Neural progenitor cell (in vitro differentiated cells): ENCODE results near the gene WFDC10A. TPM values are rescaled to one million over a fixed set of nuclear protein-coding genes. Genes with fewer than 3 reads are reported as not detected.

Experiments used
- DNase-seq: peaks from one replicate; pipeline ENCODE4 v3.0.0-alpha.2; 2016; ENCODE audit warnings: low spot score
- H2AFZ ChIP-seq: fragments of 200-600 bp; sonication (generic); replicated peaks from 2 replicates; pipeline ENCODE4 v1.6.1; 2016; ENCODE audit warnings: antibody characterized with exemption
- H3F3A ChIP-seq: fragments of 200-600 bp; sonication (generic); 2 replicates; pipeline ENCODE4 v1.6.1; 2016; ENCODE audit warnings: antibody characterized with exemption, low read depth
- H3K27ac ChIP-seq: fragments of 200-600 bp; sonication (generic); 2 replicates; pipeline ENCODE4 v1.5.1; 2016; ENCODE audit warnings: mild to moderate bottlenecking
- H3K27me3 ChIP-seq: fragments of 200-600 bp; sonication (generic); 2 replicates; pipeline ENCODE4 v1.6.1; 2016; ENCODE audit warnings: mild to moderate bottlenecking, moderate library complexity
- H3K36me3 ChIP-seq: fragments of 200-600 bp; sonication (generic); 2 replicates; pipeline ENCODE4 v1.5.1; 2016
- H3K4me1 ChIP-seq: fragments of 200-600 bp; sonication (generic); 2 replicates; pipeline ENCODE4 v1.6.1; 2016; ENCODE audit warnings: mixed run types
- H3K4me2 ChIP-seq: fragments of 200-600 bp; sonication (generic); 2 replicates; pipeline ENCODE4 v1.6.1; 2016
- H3K4me3 ChIP-seq: fragments of 200-600 bp; sonication (generic); 2 replicates; pipeline ENCODE4 v1.5.1; 2016
- H3K79me2 ChIP-seq: fragments of 200-600 bp; sonication (generic); 2 replicates; pipeline ENCODE4 v1.6.1; 2016; ENCODE audit warnings: low read depth
- H3K9ac ChIP-seq: fragments of 200-600 bp; sonication (generic); 2 replicates; pipeline ENCODE4 v1.6.1; 2016
- H3K9me3 ChIP-seq: fragments of 200-600 bp; sonication (generic); 2 replicates; pipeline ENCODE4 v1.5.1; 2016; ENCODE audit warnings: low read depth
- H4K20me1 ChIP-seq: fragments of 200-600 bp; sonication (generic); 2 replicates; pipeline ENCODE4 v1.6.1; 2016; ENCODE audit warnings: low read depth
- H3K27ac Mint-ChIP-seq: 3 replicates; pipeline ENCODE4 v1.8.0; 2021; ENCODE audit warnings: mixed read lengths
- H3K27me3 Mint-ChIP-seq: 2 replicates; pipeline ENCODE4 v1.8.0; 2022; ENCODE audit warnings: low read depth, mild to moderate bottlenecking, inconsistent platforms, moderate library complexity, mixed read lengths; ENCODE audit not compliant: insufficient read depth
- H3K36me3 Mint-ChIP-seq: 3 replicates; pipeline ENCODE4 v1.8.0; 2021; ENCODE audit warnings: mixed read lengths
- H3K4me1 Mint-ChIP-seq: 3 replicates; pipeline ENCODE4 v1.8.0; 2021; ENCODE audit warnings: mixed read lengths
- H3K4me3 Mint-ChIP-seq: 3 replicates; pipeline ENCODE4 v1.8.0; 2021; ENCODE audit warnings: mild to moderate bottlenecking, moderate library complexity, mixed read lengths
- H3K9me3 Mint-ChIP-seq: 3 replicates; pipeline ENCODE4 v1.8.0; 2020; ENCODE audit warnings: mixed read lengths
- CTCF ChIP-seq: fragments of 200-600 bp; sonication (generic); IDR thresholded peaks from 2 replicates; pipeline ENCODE4 v1.5.1; 2017; ENCODE audit warnings: antibody characterized with exemption, mild to moderate bottlenecking
- EZH2 ChIP-seq: fragments of 200-600 bp; sonication (generic); IDR thresholded peaks from 2 replicates; pipeline ENCODE4 v1.6.1; 2017; ENCODE audit warnings: antibody characterized with exemption, mild to moderate bottlenecking, moderate library complexity
- EZH2phosphoT487 ChIP-seq: fragments of 200-600 bp; sonication (generic); IDR thresholded peaks from 2 replicates; pipeline ENCODE4 v1.6.1; 2017; ENCODE audit warnings: antibody characterized with exemption
- total RNA-seq: library from RNA; depleted of rRNA; stranded (reverse); fragments of >200 nt; gene quantifications from 2 replicates; pipeline ENCODE4 v1.2.3, GENCODE V29; 2015; ENCODE audit warnings: low replicate concordance

WFDC10A gene
- total RNA-seq, 1 donor from 2014 or later = not detected

DNA sequence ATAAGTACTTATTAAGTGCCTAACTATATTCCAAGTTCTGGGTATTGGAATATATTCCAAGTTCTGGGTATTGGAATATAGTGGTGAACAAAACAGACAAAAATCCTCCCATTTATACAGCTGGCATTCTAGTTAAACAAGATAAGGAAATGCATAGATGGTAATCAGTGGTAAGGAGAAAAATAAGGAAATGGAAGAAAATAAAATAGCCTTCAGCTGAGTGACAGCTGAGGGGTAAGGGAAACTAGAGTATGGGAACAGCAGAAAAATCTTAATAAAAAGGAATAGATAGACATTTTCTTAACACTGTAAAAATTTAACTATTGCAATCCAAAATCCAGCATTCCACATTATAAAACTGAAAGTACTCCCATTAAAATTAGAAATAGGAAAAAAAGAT lies 17.2 kb upstream of the WFDC10A start:
- no peak overlapping the region for H3K27ac ChIP-seq
- Mint-ChIP-seq H3K9me3 (peaks cover 4% of the 10 kb centered on the region), H3K4me3 (no peak overlapping the region), H3K36me3 (no peaks in the 10 kb centered on the region), H3K27me3 (peaks cover 3% of the 10 kb centered on the region), H3K4me1 (peaks cover 8% of the 10 kb centered on the region), H3K27ac (no peak overlapping the region)
- H3K79me2 ChIP-seq = no peaks in the 10 kb centered on the region
- H2AFZ ChIP-seq = no peak overlapping the region
- no peaks in the 10 kb centered on the region for H3F3A ChIP-seq
- no peak for DNase-seq
- H4K20me1 ChIP-seq = no peaks in the 10 kb centered on the region
- H3K9ac ChIP-seq = no peak overlapping the region
- no peaks in the 10 kb centered on the region for H3K36me3 ChIP-seq
- no peaks in the 10 kb centered on the region for H3K9me3 ChIP-seq
- H3K27me3 ChIP-seq = no peaks in the 10 kb centered on the region
- no peak for TF ChIP-seq CTCF
- TF ChIP-seq EZH2 = no peak
- no peak for TF ChIP-seq EZH2phosphoT487
- no peak overlapping the region for H3K4me3 ChIP-seq
- H3K4me1 ChIP-seq = no peaks in the 10 kb centered on the region
- no peak overlapping the region for H3K4me2 ChIP-seq

DNA sequence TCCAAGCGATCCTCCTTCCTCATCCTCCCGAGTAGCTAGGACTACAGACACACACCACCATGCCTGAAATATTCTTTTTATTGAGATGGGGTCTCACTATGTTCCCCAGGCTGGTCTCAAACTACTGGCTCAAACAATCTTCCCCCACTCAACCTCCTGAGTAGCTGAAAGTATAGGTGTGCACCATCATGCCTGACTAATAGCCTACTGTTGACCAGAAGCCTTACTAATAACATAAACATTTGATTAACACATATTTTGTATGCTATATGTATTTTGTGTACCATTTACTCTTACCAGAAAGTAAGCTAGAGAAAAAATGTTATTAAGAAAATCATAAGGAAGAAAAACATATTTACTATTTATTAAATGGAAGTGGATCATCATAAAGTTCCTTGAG lies 11.9 kb upstream of the WFDC10A start:
- Histone ChIP-seq H3K4me2 (no peak overlapping the region), H3K4me1 (no peaks in the 10 kb centered on the region), H2AFZ (no peak overlapping the region), H3K79me2 (no peaks in the 10 kb centered on the region), H3K27ac (no peak overlapping the region), H3K27me3 (no peaks in the 10 kb centered on the region), H3K9ac (no peak overlapping the region), H4K20me1 (no peaks in the 10 kb centered on the region), H3K36me3 (no peaks in the 10 kb centered on the region), H3K9me3 (no peaks in the 10 kb centered on the region), H3F3A (no peaks in the 10 kb centered on the region), H3K4me3 (no peak overlapping the region)
- Mint-ChIP-seq H3K36me3 (no peaks in the 10 kb centered on the region), H3K27ac (no peak overlapping the region), H3K27me3 (peaks cover 2% of the 10 kb centered on the region), H3K4me3 (no peak overlapping the region), H3K9me3 (no peaks in the 10 kb centered on the region), H3K4me1 (no peaks in the 10 kb centered on the region)
- DNase-seq = no peak
- TF ChIP-seq CTCF (no peak), EZH2phosphoT487 (no peak)

- Histone ChIP-seq H3K4me3 (no peak overlapping the region), H2AFZ (no peak overlapping the region)
Observed at GRCh38 chr20:45621593-45621992, 7.9 kb upstream of the WFDC10A start.

More at GRCh38 chr20:45621593-45621992, 7.9 kb upstream of the WFDC10A start:
- H3K4me1 Mint-ChIP-seq = no peaks in the 10 kb centered on the region
- no peaks in the 10 kb centered on the region for H4K20me1 ChIP-seq
- no peak overlapping the region for H3K27ac ChIP-seq
- no peak overlapping the region for H3K4me3 Mint-ChIP-seq
- no peak overlapping the region for H3K27ac Mint-ChIP-seq
- no peaks in the 10 kb centered on the region for H3K4me1 ChIP-seq
- no peaks in the 10 kb centered on the region for H3F3A ChIP-seq
- H3K79me2 ChIP-seq = no peaks in the 10 kb centered on the region
- H3K9me3 Mint-ChIP-seq = no peaks in the 10 kb centered on the region
- no peaks in the 10 kb centered on the region for H3K36me3 ChIP-seq
- TF ChIP-seq EZH2 (no peak), EZH2phosphoT487 (no peak), CTCF (no peak)
- peaks cover 2% of the 10 kb centered on the region for H3K27me3 Mint-ChIP-seq
- no peak overlapping the region for H3K9ac ChIP-seq
- no peaks in the 10 kb centered on the region for H3K36me3 Mint-ChIP-seq
- no peaks in the 10 kb centered on the region for H3K27me3 ChIP-seq
- H3K9me3 ChIP-seq = no peaks in the 10 kb centered on the region
- H3K4me2 ChIP-seq = no peak overlapping the region
- DNase-seq = no peak
